ENCODE results near the gene TNF. TPM values are rescaled to one million over a fixed set of nuclear protein-coding genes. Genes with fewer than 3 reads are reported as not detected.

The TNF gene
- total RNA-seq, 1 experiment from 2014 or later = 0.17 TPM

GRCh38 chr6:31558318-31558625 lies 17.1 kb upstream of the TNF start:
- Histone ChIP-seq H3K27ac (ENCODE audit: low read depth, low read length, poor library complexity, severe bottlenecking) (no peak overlapping the region), H3K4me1 (ENCODE audit: insufficient read depth, low read length, poor library complexity, severe bottlenecking) (no peaks in the 10 kb centered on the region), H3K27me3 (replicated peaks; ENCODE audit: insufficient read depth, low read depth, low read length, poor library complexity) (no peaks in the 10 kb centered on the region), H3K9me3 (ENCODE audit: low read depth, low read length, poor library complexity, severe bottlenecking) (no peaks in the 10 kb centered on the region), H3K36me3 (ENCODE audit: insufficient read depth, low read length, poor library complexity, severe bottlenecking) (peaks cover 20% of the 10 kb centered on the region), H3K4me3 (ENCODE audit: low read depth, low read length, poor library complexity, severe bottlenecking) (no peak overlapping the region)
- TF ChIP-seq EZH2 (IDR thresholded peaks at IDR 0.05; ENCODE audit: borderline replicate concordance, low read depth, low read length, poor library complexity, severe bottlenecking) (no peak), CTCF (conservative IDR thresholded peaks at IDR 0.05; ENCODE audit: low read depth, low read length) (no peak)
- DNase-seq (ENCODE audit: low spot score) = no peak
- no TSS peak for BruUV-seq (replicated peaks)
- POLR2A ChIA-PET (ENCODE audit: low non-redundant PET) = no interaction called here
- CTCF ChIA-PET = no interaction called here
- intact Hi-C loops (cut with micrococcal nuclease; ENCODE audit: unreplicated experiment) = no loop called here

- Histone ChIP-seq H3K4me1 (ENCODE audit: insufficient read depth, low read length, poor library complexity, severe bottlenecking) (no peaks in the 10 kb centered on the region), H3K4me3 (ENCODE audit: low read depth, low read length, poor library complexity, severe bottlenecking) (no peak overlapping the region), H3K27ac (ENCODE audit: low read depth, low read length, poor library complexity, severe bottlenecking) (no peak overlapping the region), H3K9me3 (ENCODE audit: low read depth, low read length, poor library complexity, severe bottlenecking) (no peaks in the 10 kb centered on the region), H3K27me3 (replicated peaks; ENCODE audit: insufficient read depth, low read depth, low read length, poor library complexity) (no peaks in the 10 kb centered on the region), H3K36me3 (ENCODE audit: insufficient read depth, low read length, poor library complexity, severe bottlenecking) (peaks cover 18% of the 10 kb centered on the region)
- intact Hi-C loops (cut with micrococcal nuclease; ENCODE audit: unreplicated experiment) = no loop called here
- ChIA-PET CTCF (no interaction called here), POLR2A (ENCODE audit: low non-redundant PET) (no interaction called here)
- no peak for TF ChIP-seq EZH2 (IDR thresholded peaks at IDR 0.05; ENCODE audit: borderline replicate concordance, low read depth, low read length, poor library complexity, severe bottlenecking)
- no peak for TF ChIP-seq CTCF (conservative IDR thresholded peaks at IDR 0.05; ENCODE audit: low read depth, low read length)
- BruUV-seq (replicated peaks) = no TSS peak
- no peak for DNase-seq (ENCODE audit: low spot score)
Measured at GRCh38 chr6:31558631-31559500, 16.5 kb upstream of the TNF start.

- no peaks in the 10 kb centered on the region for H3K27me3 ChIP-seq (replicated peaks; ENCODE audit: insufficient read depth, low read depth, low read length, poor library complexity)
- TF ChIP-seq CTCF (conservative IDR thresholded peaks at IDR 0.05; ENCODE audit: low read depth, low read length) (no peak), EZH2 (IDR thresholded peaks at IDR 0.05; ENCODE audit: borderline replicate concordance, low read depth, low read length, poor library complexity, severe bottlenecking) (no peak)
- POLR2A ChIA-PET (ENCODE audit: low non-redundant PET) = no interaction called here
- CTCF ChIA-PET = no interaction called here
- no peak overlapping the region for H3K27ac ChIP-seq (ENCODE audit: low read depth, low read length, poor library complexity, severe bottlenecking)
- no peaks in the 10 kb centered on the region for H3K9me3 ChIP-seq (ENCODE audit: low read depth, low read length, poor library complexity, severe bottlenecking)
- no peaks in the 10 kb centered on the region for H3K4me1 ChIP-seq (ENCODE audit: insufficient read depth, low read length, poor library complexity, severe bottlenecking)
- no TSS peak for BruUV-seq (replicated peaks)
- peaks cover 12% of the 10 kb centered on the region for H3K36me3 ChIP-seq (ENCODE audit: insufficient read depth, low read length, poor library complexity, severe bottlenecking)
- DNase-seq (ENCODE audit: low spot score) = no peak
- no peak overlapping the region for H3K4me3 ChIP-seq (ENCODE audit: low read depth, low read length, poor library complexity, severe bottlenecking)
- intact Hi-C loops (cut with micrococcal nuclease; ENCODE audit: unreplicated experiment) = no loop called here
Measured at GRCh38 chr6:31559606-31559957, 15.8 kb upstream of the TNF start.

Data from A673 (cell line).